ENCODE data around the gene FBRS.
"Not testable (repeated sequence)": the region's sequence is repeated elsewhere in the genome, so short reads cannot be mapped to it uniquely, and the experiment has no call there.

The FBRS gene

GRCh38 chr16:30700491-30700890 lies 42.3 kb downstream of the FBRS start:
- Histone ChIP-seq H3K27me3 (ENCODE audit: control insufficient read depth in 1 of 2, insufficient read depth in 2 of 2, low read length in 2 of 2) (no peaks in the 10 kb centered on the region), H3K4me3 (ENCODE audit: low read length in 2 of 2) (no peak overlapping the region), H3K27ac (ENCODE audit: low read length) (no peak overlapping the region), H3K9me3 (ENCODE audit: control insufficient read depth in 2 of 2, low read length in 2 of 2) (no peaks in the 10 kb centered on the region), H3K4me1 (ENCODE audit: control insufficient read depth, insufficient read depth, low read length) (peaks cover 24% of the 10 kb centered on the region), H3K9ac (ENCODE audit: low read length in 2 of 2) (no peak overlapping the region), H3K36me3 (ENCODE audit: control insufficient read depth in 2 of 2, insufficient read depth in 2 of 2, low read length in 2 of 2) (peaks cover 25 to 31% of the 10 kb centered on the region in 2 donors)

DNA sequence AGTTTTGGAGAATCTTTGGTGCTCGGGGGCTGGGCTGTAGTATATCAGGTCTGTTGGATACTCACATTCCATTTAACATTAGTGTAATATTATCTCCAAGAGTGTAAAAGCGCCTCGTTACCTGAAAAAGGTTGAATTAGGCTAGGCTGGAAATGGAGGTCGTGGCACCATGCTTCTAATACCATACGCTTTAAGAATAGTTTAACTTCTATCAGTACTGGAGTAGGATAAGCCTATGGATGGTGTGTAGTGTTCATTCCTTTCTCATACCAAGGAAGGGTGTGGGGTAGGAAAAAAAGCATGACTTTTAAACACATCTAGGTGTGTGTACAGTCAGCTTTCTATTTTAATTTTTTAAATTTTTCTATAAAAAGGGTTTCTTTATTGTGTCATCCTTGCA lies 42.7 kb downstream of the FBRS start:
- H3K27ac ChIP-seq (ENCODE audit: low read length): no peak overlapping the region
- no peaks in the 10 kb centered on the region for H3K9me3 ChIP-seq (ENCODE audit: control insufficient read depth in 2 of 2, low read length in 2 of 2)
- H3K27me3 ChIP-seq (ENCODE audit: control insufficient read depth in 1 of 2, insufficient read depth in 2 of 2, low read length in 2 of 2): no peaks in the 10 kb centered on the region
- peaks cover 27 to 36% of the 10 kb centered on the region in 2 donors for H3K36me3 ChIP-seq (ENCODE audit: control insufficient read depth in 2 of 2, insufficient read depth in 2 of 2, low read length in 2 of 2)
- H3K9ac ChIP-seq (ENCODE audit: low read length in 2 of 2): no peak overlapping the region
- H3K4me1 ChIP-seq (ENCODE audit: control insufficient read depth, insufficient read depth, low read length): peaks cover 24% of the 10 kb centered on the region
- H3K4me3 ChIP-seq (ENCODE audit: low read length in 2 of 2): no peak overlapping the region

DNA sequence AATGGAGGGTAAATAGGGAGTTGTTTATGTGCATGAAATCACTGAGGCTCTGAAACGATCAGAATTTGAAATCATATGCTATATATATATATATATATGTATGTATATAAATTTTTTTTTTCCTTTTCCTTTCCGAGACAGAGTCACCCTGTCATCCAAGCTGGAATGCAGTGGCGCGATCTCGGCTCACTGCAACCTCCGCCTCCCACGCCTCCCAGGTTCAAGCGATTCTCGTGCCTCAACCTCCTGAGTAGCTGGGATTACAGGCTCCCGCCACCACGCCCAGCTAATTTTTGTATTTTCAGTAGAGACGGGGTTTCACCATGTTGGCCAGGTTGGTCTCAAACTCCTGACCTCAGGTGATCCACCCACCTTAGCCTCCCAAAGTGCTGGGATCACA lies 44.8 kb downstream of the FBRS start:
- not testable (repeated sequence) for H3K4me3 ChIP-seq (ENCODE audit: low read length in 2 of 2); H3K27me3 ChIP-seq (ENCODE audit: control insufficient read depth in 1 of 2, insufficient read depth in 2 of 2, low read length in 2 of 2); H3K27ac ChIP-seq (ENCODE audit: low read length); H3K9ac ChIP-seq (ENCODE audit: low read length in 2 of 2); H3K9me3 ChIP-seq (ENCODE audit: control insufficient read depth in 2 of 2, low read length in 2 of 2)
- H3K36me3 ChIP-seq (ENCODE audit: control insufficient read depth in 2 of 2, insufficient read depth in 2 of 2, low read length in 2 of 2): peaks cover 45 to 57% of the 10 kb centered on the region in 2 donors
- H3K4me1 ChIP-seq (ENCODE audit: control insufficient read depth, insufficient read depth, low read length): peaks cover 16% of the 10 kb centered on the region

GRCh38 chr16:30703971-30704370 lies 45.7 kb downstream of the FBRS start:
- Histone ChIP-seq H3K36me3 (ENCODE audit: control insufficient read depth in 2 of 2, insufficient read depth in 2 of 2, low read length in 2 of 2) (peaks cover 47 to 61% of the 10 kb centered on the region in 2 donors), H3K4me3 (ENCODE audit: low read length in 2 of 2) (no peak overlapping the region), H3K9me3 (ENCODE audit: control insufficient read depth in 2 of 2, low read length in 2 of 2) (no peaks in the 10 kb centered on the region), H3K27ac (ENCODE audit: low read length) (no peak overlapping the region), H3K9ac (ENCODE audit: low read length in 2 of 2) (no peak overlapping the region), H3K4me1 (ENCODE audit: control insufficient read depth, insufficient read depth, low read length) (peaks cover 16% of the 10 kb centered on the region), H3K27me3 (ENCODE audit: control insufficient read depth in 1 of 2, insufficient read depth in 2 of 2, low read length in 2 of 2) (no peaks in the 10 kb centered on the region)

DNA sequence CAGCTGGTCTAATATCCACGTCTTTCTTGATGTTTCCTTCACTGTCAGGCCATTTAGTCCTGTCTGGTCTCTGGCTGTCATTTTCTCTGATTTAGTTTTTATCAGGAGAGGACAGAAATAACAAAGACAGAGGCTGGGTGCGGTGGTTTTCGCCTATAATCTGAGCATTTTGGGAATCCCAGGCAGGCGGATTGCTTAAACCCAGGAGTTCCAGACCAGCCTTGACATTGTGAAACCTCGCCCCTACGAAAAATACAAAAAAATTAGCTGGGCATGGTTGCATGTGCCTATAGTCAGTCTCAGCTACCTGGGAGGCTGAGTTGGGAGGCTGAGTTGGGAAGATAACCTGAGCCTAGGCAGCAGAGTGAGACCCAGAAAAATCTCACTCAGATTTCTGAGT lies 47.8 kb downstream of the FBRS start:
- Histone ChIP-seq H3K36me3 (ENCODE audit: control insufficient read depth in 2 of 2, insufficient read depth in 2 of 2, low read length in 2 of 2) (peaks cover 59 to 76% of the 10 kb centered on the region in 2 donors), H3K4me1 (ENCODE audit: control insufficient read depth, insufficient read depth, low read length) (no peaks in the 10 kb centered on the region), H3K27me3 (ENCODE audit: control insufficient read depth in 1 of 2, insufficient read depth in 2 of 2, low read length in 2 of 2) (no peaks in the 10 kb centered on the region), H3K27ac (ENCODE audit: low read length) (no peak overlapping the region), H3K9ac (ENCODE audit: low read length in 2 of 2) (no peak overlapping the region), H3K4me3 (ENCODE audit: low read length in 2 of 2) (no peak overlapping the region), H3K9me3 (ENCODE audit: control insufficient read depth in 2 of 2, low read length in 2 of 2) (no peaks in the 10 kb centered on the region)

GRCh38 chr16:30710971-30711370 lies 52.7 kb downstream of the FBRS start:
- H3K27me3 ChIP-seq (ENCODE audit: control insufficient read depth in 1 of 2, insufficient read depth in 2 of 2, low read length in 2 of 2): no peaks in the 10 kb centered on the region
- H3K9ac ChIP-seq (ENCODE audit: low read length in 2 of 2): no peak overlapping the region
- no peaks in the 10 kb centered on the region for H3K4me1 ChIP-seq (ENCODE audit: control insufficient read depth, insufficient read depth, low read length)
- H3K4me3 ChIP-seq (ENCODE audit: low read length in 2 of 2): no peak overlapping the region
- peaks cover 70 to 84% of the 10 kb centered on the region in 2 donors for H3K36me3 ChIP-seq (ENCODE audit: control insufficient read depth in 2 of 2, insufficient read depth in 2 of 2, low read length in 2 of 2)
- H3K9me3 ChIP-seq (ENCODE audit: control insufficient read depth in 2 of 2, low read length in 2 of 2): no peaks in the 10 kb centered on the region
- no peak overlapping the region for H3K27ac ChIP-seq (ENCODE audit: low read length)

- H3K27me3 ChIP-seq (ENCODE audit: control insufficient read depth in 1 of 2, insufficient read depth in 2 of 2, low read length in 2 of 2): no peaks in the 10 kb centered on the region
- no peaks in the 10 kb centered on the region for H3K9me3 ChIP-seq (ENCODE audit: control insufficient read depth in 2 of 2, low read length in 2 of 2)
- H3K4me3 ChIP-seq (ENCODE audit: low read length in 2 of 2): no peak overlapping the region
- H3K4me1 ChIP-seq (ENCODE audit: control insufficient read depth, insufficient read depth, low read length): no peaks in the 10 kb centered on the region
- H3K36me3 ChIP-seq (ENCODE audit: control insufficient read depth in 2 of 2, insufficient read depth in 2 of 2, low read length in 2 of 2): peaks cover 70 to 84% of the 10 kb centered on the region in 2 donors
- no peak overlapping the region for H3K27ac ChIP-seq (ENCODE audit: low read length)
- no peak overlapping the region for H3K9ac ChIP-seq (ENCODE audit: low read length in 2 of 2)
Measured at GRCh38 chr16:30711712-30712111, 53.5 kb downstream of the FBRS start.

- Histone ChIP-seq H3K27me3 (ENCODE audit: control insufficient read depth in 1 of 2, insufficient read depth in 2 of 2, low read length in 2 of 2) (no peaks in the 10 kb centered on the region), H3K9me3 (ENCODE audit: control insufficient read depth in 2 of 2, low read length in 2 of 2) (no peaks in the 10 kb centered on the region), H3K4me3 (ENCODE audit: low read length in 2 of 2) (no peak overlapping the region), H3K27ac (ENCODE audit: low read length) (no peak overlapping the region), H3K9ac (ENCODE audit: low read length in 2 of 2) (no peak overlapping the region), H3K4me1 (ENCODE audit: control insufficient read depth, insufficient read depth, low read length) (no peaks in the 10 kb centered on the region), H3K36me3 (ENCODE audit: control insufficient read depth in 2 of 2, insufficient read depth in 2 of 2, low read length in 2 of 2) (peaks cover 53 to 62% of the 10 kb centered on the region in 2 donors)
Measured at GRCh38 chr16:30715750-30716445, 57.7 kb downstream of the FBRS start.

DNA sequence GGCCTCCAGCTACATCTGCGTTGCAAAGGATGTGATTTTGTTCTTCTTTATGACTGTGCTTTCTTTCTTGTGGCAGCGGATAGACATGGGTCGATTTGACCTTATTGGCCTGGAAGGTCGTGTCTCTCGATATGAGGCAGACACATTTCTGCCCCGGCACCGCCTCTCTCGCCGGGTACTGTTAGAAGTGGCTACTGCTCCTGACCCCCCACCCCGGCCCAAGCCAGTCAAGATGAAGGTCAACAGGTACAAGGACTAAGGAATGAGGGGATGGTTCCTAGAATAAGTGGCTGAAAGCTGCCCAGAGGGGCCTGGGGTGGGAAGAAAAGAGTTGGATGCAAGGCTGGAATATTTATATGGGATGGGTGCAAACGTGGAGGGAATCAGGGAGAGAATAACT lies 61.9 kb downstream of the FBRS start:
- no peaks in the 10 kb centered on the region for H3K27me3 ChIP-seq (ENCODE audit: control insufficient read depth in 1 of 2, insufficient read depth in 2 of 2, low read length in 2 of 2)
- no peak overlapping the region for H3K9ac ChIP-seq (ENCODE audit: low read length in 2 of 2)
- H3K4me1 ChIP-seq (ENCODE audit: control insufficient read depth, insufficient read depth, low read length): peaks cover 6% of the 10 kb centered on the region
- no peaks in the 10 kb centered on the region for H3K9me3 ChIP-seq (ENCODE audit: control insufficient read depth in 2 of 2, low read length in 2 of 2)
- H3K27ac ChIP-seq (ENCODE audit: low read length): no peak overlapping the region
- peaks cover 66 to 69% of the 10 kb centered on the region in 2 donors for H3K36me3 ChIP-seq (ENCODE audit: control insufficient read depth in 2 of 2, insufficient read depth in 2 of 2, low read length in 2 of 2)
- no peak overlapping the region for H3K4me3 ChIP-seq (ENCODE audit: low read length in 2 of 2)

Data from stomach smooth muscle (tissue), 2 donors.